Large intestine (tissue), 3 donors: ENCODE measurements around the gene ABCA5. TPM values are rescaled to one million over a fixed set of nuclear protein-coding genes. Genes with fewer than 3 reads are reported as not detected.

Source experiments
- DNase-seq, 2 donors: peaks; one replicate each; pipeline versions ENCODE4 v3.0.0 to v3.0.0-alpha.2; 2013
- H3K27ac ChIP-seq: one replicate; pipeline ENCODE4 v1.5.1; 2013; ENCODE audit warnings: low read length
- H3K27me3 ChIP-seq: 2 replicates; pipeline ENCODE4 v1.6.1; 2013; ENCODE audit warnings: low read length; ENCODE audit not compliant: control insufficient read depth, insufficient read depth
- H3K36me3 ChIP-seq: 2 replicates; pipeline ENCODE4 v1.6.1; 2013; ENCODE audit warnings: low read length; ENCODE audit not compliant: control insufficient read depth, insufficient read depth
- H3K4me1 ChIP-seq: one replicate; pipeline ENCODE4 v1.6.1; 2013; ENCODE audit warnings: low read length; ENCODE audit not compliant: control insufficient read depth, insufficient read depth
- H3K4me3 ChIP-seq: one replicate; pipeline ENCODE4 v1.5.1; 2013; ENCODE audit warnings: low read length
- H3K9me3 ChIP-seq: one replicate; pipeline ENCODE4 v1.6.1; 2013; ENCODE audit warnings: mild to moderate bottlenecking, low read depth, low read length, moderate library complexity; ENCODE audit not compliant: control insufficient read depth
- WGBS: methylation state at CpG from one replicate; pipeline ENCODE4 v1.1.5; 2013; ENCODE audit warnings: low lambda C conversion rate; ENCODE audit not compliant: insufficient coverage; 5-methylcytosine and 5-hydroxymethylcytosine counted together
- polyA plus RNA-seq: library from polyadenylated mRNA; unstranded; fragments of 120-200 nt; gene quantifications from one replicate; pipeline ENCODE4 v1.2.1, GENCODE V29; 2013

ABCA5 gene
- polyA plus RNA-seq, 1 donor = 126 TPM

GRCh38 chr17:69269131-69269998, 57.6 kb downstream of the ABCA5 start:
- peak in 1 of 2 donors; percentile 1 for DNase-seq
- Histone ChIP-seq H3K4me3 (no peak overlapping the region), H3K27ac (peak overlapping the region; percentile 76), H3K27me3 (no peaks in the 10 kb centered on the region), H3K4me1 (no peaks in the 10 kb centered on the region), H3K9me3 (no peaks in the 10 kb centered on the region), H3K36me3 (no peaks in the 10 kb centered on the region)
- 73% methylated on average over 5 of the region's 6 CpGs for WGBS

GRCh38 chr17:69268543-69269014, 58.4 kb downstream of the ABCA5 start:
- Histone ChIP-seq H3K9me3 (no peaks in the 10 kb centered on the region), H3K27me3 (no peaks in the 10 kb centered on the region), H3K27ac (peak overlapping the region; percentile 76), H3K4me3 (no peak overlapping the region), H3K36me3 (no peaks in the 10 kb centered on the region), H3K4me1 (no peaks in the 10 kb centered on the region)
- WGBS = 50% methylated on average over 1 of the region's 5 CpGs
- peak; percentile 42 to 75 for DNase-seq

- WGBS = no CpG with 5 or more reads among the region's 3 CpGs
- DNase-seq = no peak
- H3K36me3 ChIP-seq = no peaks in the 10 kb centered on the region
- no peaks in the 10 kb centered on the region for H3K27me3 ChIP-seq
- no peaks in the 10 kb centered on the region for H3K9me3 ChIP-seq
- no peak overlapping the region for H3K4me3 ChIP-seq
- no peaks in the 10 kb centered on the region for H3K4me1 ChIP-seq
- H3K27ac ChIP-seq = no peak overlapping the region
These were observed 59.7 kb downstream of the ABCA5 start for GRCh38 chr17:69267219-69267618.

GRCh38 chr17:69265873-69266272, 61.1 kb downstream of the ABCA5 start:
- Histone ChIP-seq H3K4me3 (no peak overlapping the region), H3K9me3 (no peaks in the 10 kb centered on the region), H3K4me1 (no peaks in the 10 kb centered on the region), H3K27me3 (no peaks in the 10 kb centered on the region), H3K36me3 (no peaks in the 10 kb centered on the region), H3K27ac (no peak overlapping the region)
- no peak for DNase-seq
- no CpG with 5 or more reads among the region's 1 CpG for WGBS

GRCh38 chr17:69254187-69254586, 72.7 kb downstream of the ABCA5 start:
- Histone ChIP-seq H3K36me3 (peaks cover 20% of the 10 kb centered on the region), H3K27me3 (no peaks in the 10 kb centered on the region), H3K4me3 (no peak overlapping the region), H3K4me1 (no peaks in the 10 kb centered on the region), H3K9me3 (no peaks in the 10 kb centered on the region), H3K27ac (no peak overlapping the region)
- no peak for DNase-seq
- 80% methylated on average over 1 of the region's 1 CpG for WGBS

GRCh38 chr17:69250641-69251040, 76.3 kb downstream of the ABCA5 start:
- no peak for DNase-seq
- Histone ChIP-seq H3K4me1 (no peaks in the 10 kb centered on the region), H3K27ac (no peak overlapping the region), H3K4me3 (no peak overlapping the region), H3K27me3 (no peaks in the 10 kb centered on the region), H3K36me3 (peaks cover 22% of the 10 kb centered on the region), H3K9me3 (no peaks in the 10 kb centered on the region)
- 58% methylated on average over 4 of the region's 4 CpGs for WGBS

GRCh38 chr17:69246726-69247375, 80.1 kb downstream of the ABCA5 start:
- no peak overlapping the region for H3K4me3 ChIP-seq
- H3K4me1 ChIP-seq = no peaks in the 10 kb centered on the region
- 48% methylated on average over 2 of the region's 4 CpGs for WGBS
- no peaks in the 10 kb centered on the region for H3K27me3 ChIP-seq
- no peaks in the 10 kb centered on the region for H3K9me3 ChIP-seq
- peaks cover 17% of the 10 kb centered on the region for H3K36me3 ChIP-seq
- no peak overlapping the region for H3K27ac ChIP-seq
- peak; percentile 14 to 24 for DNase-seq

- peaks cover 19% of the 10 kb centered on the region for H3K36me3 ChIP-seq
- 100% methylated on average over 1 of the region's 1 CpG for WGBS
- H3K4me3 ChIP-seq = no peak overlapping the region
- H3K27ac ChIP-seq = no peak overlapping the region
- no peaks in the 10 kb centered on the region for H3K9me3 ChIP-seq
- DNase-seq = no peak
- no peaks in the 10 kb centered on the region for H3K4me1 ChIP-seq
- H3K27me3 ChIP-seq = no peaks in the 10 kb centered on the region
These were observed 80.7 kb downstream of the ABCA5 start for GRCh38 chr17:69246202-69246601.

GRCh38 chr17:69245617-69246016, 81.3 kb downstream of the ABCA5 start:
- no peaks in the 10 kb centered on the region for H3K27me3 ChIP-seq
- H3K36me3 ChIP-seq = peaks cover 16% of the 10 kb centered on the region
- 0% methylated on average over 1 of the region's 2 CpGs for WGBS
- H3K9me3 ChIP-seq = no peaks in the 10 kb centered on the region
- H3K4me3 ChIP-seq = no peak overlapping the region
- DNase-seq = no peak
- no peak overlapping the region for H3K27ac ChIP-seq
- no peaks in the 10 kb centered on the region for H3K4me1 ChIP-seq

- DNase-seq = no peak
- no peaks in the 10 kb centered on the region for H3K4me1 ChIP-seq
- no peak overlapping the region for H3K27ac ChIP-seq
- H3K4me3 ChIP-seq = no peak overlapping the region
- WGBS = 100% methylated on average over 1 of the region's 8 CpGs
- H3K36me3 ChIP-seq = peaks cover 15% of the 10 kb centered on the region
- H3K9me3 ChIP-seq = no peaks in the 10 kb centered on the region
- H3K27me3 ChIP-seq = no peaks in the 10 kb centered on the region
These were observed 87.0 kb downstream of the ABCA5 start for GRCh38 chr17:69239611-69240600.
